ENCODE data around the gene SLC1A4. TPM values are rescaled to one million over a fixed set of nuclear protein-coding genes. Genes with fewer than 3 reads are reported as not detected.

Gene SLC1A4
- total and polyA plus RNA-seq, 5 donors from 2014 or later, result 8.1 to 22.1 (median 14.3) TPM

- Mint-ChIP-seq H3K4me1 (peaks cover 32 to 71% (median 47%) of the 10 kb centered on the region in 4 donors), H3K36me3 (peaks cover 10% of the 10 kb centered on the region), H3K4me3 (peak overlapping the region; percentile 91 to 94 (median 92)), H3K9me3 (peaks cover 0 to 2% (median 0%) of the 10 kb centered on the region in 7 donors), H3K27me3 (no peaks in the 10 kb centered on the region), H3K27ac (peak overlapping the region; percentile 56 to 88 (median 74))
- H3K36me3 ChIP-seq (ENCODE audit: control insufficient read depth, insufficient read depth, low read length), result no peaks in the 10 kb centered on the region
- peak overlapping the region; percentile 14 for H3K27ac ChIP-seq (ENCODE audit: insufficient read depth, low read length, poor library complexity, severe bottlenecking)
- H3K9me3 ChIP-seq (ENCODE audit: control insufficient read depth in 2 of 2, low read length in 2 of 2), result no peaks in the 10 kb centered on the region
- peak in 2 of 3 donors; percentile 9 to 19 for DNase-seq
- peaks cover 44% of the 10 kb centered on the region for H3K4me1 ChIP-seq (ENCODE audit: control insufficient read depth, insufficient read depth, low read length, poor library complexity, severe bottlenecking)
- peak overlapping the region; percentile 65 for H3K4me3 ChIP-seq (ENCODE audit: low read depth, low read length)
- no peak for ATAC-seq (ENCODE audit: low read depth in 2 of 2)
- H3K27me3 ChIP-seq (ENCODE audit: control insufficient read depth, insufficient read depth, low read length), result no peaks in the 10 kb centered on the region
These were observed 899 bp downstream of the SLC1A4 start for GRCh38 chr2:64989982-64990614.

GRCh38 chr2:64990876-64991275 lies 1.7 kb downstream of the SLC1A4 start:
- H3K4me1 ChIP-seq (ENCODE audit: control insufficient read depth, insufficient read depth, low read length, poor library complexity, severe bottlenecking), result peaks cover 44% of the 10 kb centered on the region
- no peak overlapping the region for H3K27ac ChIP-seq (ENCODE audit: insufficient read depth, low read length, poor library complexity, severe bottlenecking)
- no peaks in the 10 kb centered on the region for H3K27me3 ChIP-seq (ENCODE audit: control insufficient read depth, insufficient read depth, low read length)
- peaks cover 0 to 2% (median 0%) of the 10 kb centered on the region in 7 donors for H3K9me3 Mint-ChIP-seq
- ATAC-seq (ENCODE audit: low read depth in 2 of 2), result no peak
- H3K4me3 Mint-ChIP-seq, result peak overlapping the region; percentile 91 to 94 (median 92)
- peak overlapping the region in 2 of 3 donors; percentile 17 to 74 for H3K27ac Mint-ChIP-seq
- peak overlapping the region; percentile 65 for H3K4me3 ChIP-seq (ENCODE audit: low read depth, low read length)
- peaks cover 34 to 71% (median 47%) of the 10 kb centered on the region in 4 donors for H3K4me1 Mint-ChIP-seq
- DNase-seq, result no peak
- H3K27me3 Mint-ChIP-seq, result no peaks in the 10 kb centered on the region
- H3K9me3 ChIP-seq (ENCODE audit: control insufficient read depth in 2 of 2, low read length in 2 of 2), result no peaks in the 10 kb centered on the region
- H3K36me3 ChIP-seq (ENCODE audit: control insufficient read depth, insufficient read depth, low read length), result no peaks in the 10 kb centered on the region
- peaks cover 14% of the 10 kb centered on the region for H3K36me3 Mint-ChIP-seq

GRCh38 chr2:64992218-64992617 lies 3.0 kb downstream of the SLC1A4 start:
- ATAC-seq (ENCODE audit: low read depth in 2 of 2), result no peak
- H3K27ac Mint-ChIP-seq, result no peak overlapping the region
- H3K4me3 ChIP-seq (ENCODE audit: low read depth, low read length), result peak overlapping the region; percentile 48

GRCh38 chr2:64992990-64993389 lies 3.8 kb downstream of the SLC1A4 start:
- Histone ChIP-seq H3K27ac (ENCODE audit: insufficient read depth, low read length, poor library complexity, severe bottlenecking) (no peak overlapping the region), H3K36me3 (ENCODE audit: control insufficient read depth, insufficient read depth, low read length) (no peaks in the 10 kb centered on the region), H3K4me1 (ENCODE audit: control insufficient read depth, insufficient read depth, low read length, poor library complexity, severe bottlenecking) (peaks cover 42% of the 10 kb centered on the region), H3K27me3 (ENCODE audit: control insufficient read depth, insufficient read depth, low read length) (no peaks in the 10 kb centered on the region), H3K4me3 (ENCODE audit: low read depth, low read length) (peak overlapping the region; percentile 48), H3K9me3 (ENCODE audit: control insufficient read depth in 2 of 2, low read length in 2 of 2) (no peaks in the 10 kb centered on the region)
- DNase-seq, result no peak
- H3K4me3 Mint-ChIP-seq, result peak overlapping the region in 2 of 4 donors; percentile 45 to 92
- peaks cover 21% of the 10 kb centered on the region for H3K36me3 Mint-ChIP-seq
- peaks cover 0 to 2% (median 0%) of the 10 kb centered on the region in 7 donors for H3K9me3 Mint-ChIP-seq
- H3K27me3 Mint-ChIP-seq, result no peaks in the 10 kb centered on the region
- ATAC-seq (ENCODE audit: low read depth in 2 of 2), result no peak
- peaks cover 29 to 64% (median 43%) of the 10 kb centered on the region in 4 donors for H3K4me1 Mint-ChIP-seq
- H3K27ac Mint-ChIP-seq, result peak overlapping the region in 1 of 3 donors; percentile 32

More at GRCh38 chr2:64992218-64992617, 3.0 kb downstream of the SLC1A4 start:
- Mint-ChIP-seq H3K9me3 (peaks cover 0 to 2% (median 0%) of the 10 kb centered on the region in 7 donors), H3K27me3 (no peaks in the 10 kb centered on the region), H3K4me1 (peaks cover 30 to 67% (median 45%) of the 10 kb centered on the region in 4 donors), H3K36me3 (peaks cover 16% of the 10 kb centered on the region), H3K4me3 (peak overlapping the region; percentile 24 to 92 (median 56))
- no peak for DNase-seq
- Histone ChIP-seq H3K27me3 (ENCODE audit: control insufficient read depth, insufficient read depth, low read length) (no peaks in the 10 kb centered on the region), H3K4me1 (ENCODE audit: control insufficient read depth, insufficient read depth, low read length, poor library complexity, severe bottlenecking) (peaks cover 44% of the 10 kb centered on the region), H3K27ac (ENCODE audit: insufficient read depth, low read length, poor library complexity, severe bottlenecking) (no peak overlapping the region), H3K36me3 (ENCODE audit: control insufficient read depth, insufficient read depth, low read length) (no peaks in the 10 kb centered on the region), H3K9me3 (ENCODE audit: control insufficient read depth in 2 of 2, low read length in 2 of 2) (no peaks in the 10 kb centered on the region)

- H3K36me3 Mint-ChIP-seq, result peaks cover 23% of the 10 kb centered on the region
- no peak overlapping the region for H3K27ac ChIP-seq (ENCODE audit: insufficient read depth, low read length, poor library complexity, severe bottlenecking)
- DNase-seq (no peak), ATAC-seq (ENCODE audit: low read depth in 2 of 2) (no peak)
- peaks cover 0 to 2% (median 0%) of the 10 kb centered on the region in 7 donors for H3K9me3 Mint-ChIP-seq
- H3K9me3 ChIP-seq (ENCODE audit: control insufficient read depth in 2 of 2, low read length in 2 of 2), result no peaks in the 10 kb centered on the region
- no peak overlapping the region for H3K4me3 Mint-ChIP-seq
- peaks cover 30 to 72% (median 44%) of the 10 kb centered on the region in 4 donors for H3K4me1 Mint-ChIP-seq
- peaks cover 28% of the 10 kb centered on the region for H3K4me1 ChIP-seq (ENCODE audit: control insufficient read depth, insufficient read depth, low read length, poor library complexity, severe bottlenecking)
- H3K27ac Mint-ChIP-seq, result peak overlapping the region in 2 of 3 donors; percentile 12 to 49
- H3K4me3 ChIP-seq (ENCODE audit: low read depth, low read length), result no peak overlapping the region
- H3K27me3 ChIP-seq (ENCODE audit: control insufficient read depth, insufficient read depth, low read length), result no peaks in the 10 kb centered on the region
- H3K36me3 ChIP-seq (ENCODE audit: control insufficient read depth, insufficient read depth, low read length), result no peaks in the 10 kb centered on the region
- no peaks in the 10 kb centered on the region for H3K27me3 Mint-ChIP-seq
These were observed 5.8 kb downstream of the SLC1A4 start for GRCh38 chr2:64995041-64995440.

- no peak overlapping the region for H3K4me3 Mint-ChIP-seq
- H3K4me1 Mint-ChIP-seq, result peaks cover 23 to 57% (median 33%) of the 10 kb centered on the region in 4 donors
- ATAC-seq (ENCODE audit: low read depth in 2 of 2) (no peak), DNase-seq (no peak)
- Histone ChIP-seq H3K9me3 (ENCODE audit: control insufficient read depth in 2 of 2, low read length in 2 of 2) (no peaks in the 10 kb centered on the region), H3K27me3 (ENCODE audit: control insufficient read depth, insufficient read depth, low read length) (no peaks in the 10 kb centered on the region), H3K36me3 (ENCODE audit: control insufficient read depth, insufficient read depth, low read length) (no peaks in the 10 kb centered on the region), H3K4me3 (ENCODE audit: low read depth, low read length) (no peak overlapping the region), H3K27ac (ENCODE audit: insufficient read depth, low read length, poor library complexity, severe bottlenecking) (no peak overlapping the region), H3K4me1 (ENCODE audit: control insufficient read depth, insufficient read depth, low read length, poor library complexity, severe bottlenecking) (peaks cover 13% of the 10 kb centered on the region)
- H3K27ac Mint-ChIP-seq, result peak overlapping the region in 2 of 3 donors; percentile 20 to 47
- peaks cover 24% of the 10 kb centered on the region for H3K36me3 Mint-ChIP-seq
- no peaks in the 10 kb centered on the region for H3K27me3 Mint-ChIP-seq
- no peaks in the 10 kb centered on the region for H3K9me3 Mint-ChIP-seq
These were observed 7.7 kb downstream of the SLC1A4 start for GRCh38 chr2:64996871-64997307.

GRCh38 chr2:64998658-64999061 lies 9.5 kb downstream of the SLC1A4 start:
- no peak for ATAC-seq (ENCODE audit: low read depth in 2 of 2)
- Mint-ChIP-seq H3K9me3 (no peaks in the 10 kb centered on the region), H3K4me3 (no peak overlapping the region), H3K27me3 (no peaks in the 10 kb centered on the region), H3K4me1 (peaks cover 13 to 39% (median 21%) of the 10 kb centered on the region in 4 donors), H3K27ac (peak overlapping the region in 2 of 3 donors; percentile 6 to 26), H3K36me3 (peaks cover 28% of the 10 kb centered on the region)
- H3K9me3 ChIP-seq (ENCODE audit: control insufficient read depth in 2 of 2, low read length in 2 of 2), result no peaks in the 10 kb centered on the region
- no peaks in the 10 kb centered on the region for H3K27me3 ChIP-seq (ENCODE audit: control insufficient read depth, insufficient read depth, low read length)
- H3K4me3 ChIP-seq (ENCODE audit: low read depth, low read length), result no peak overlapping the region
- H3K36me3 ChIP-seq (ENCODE audit: control insufficient read depth, insufficient read depth, low read length), result no peaks in the 10 kb centered on the region
- no peak for DNase-seq
- H3K27ac ChIP-seq (ENCODE audit: insufficient read depth, low read length, poor library complexity, severe bottlenecking), result no peak overlapping the region
- no peaks in the 10 kb centered on the region for H3K4me1 ChIP-seq (ENCODE audit: control insufficient read depth, insufficient read depth, low read length, poor library complexity, severe bottlenecking)
